ENCODE data around the gene RNF220.

- TF ChIP-seq, protein P1, sequence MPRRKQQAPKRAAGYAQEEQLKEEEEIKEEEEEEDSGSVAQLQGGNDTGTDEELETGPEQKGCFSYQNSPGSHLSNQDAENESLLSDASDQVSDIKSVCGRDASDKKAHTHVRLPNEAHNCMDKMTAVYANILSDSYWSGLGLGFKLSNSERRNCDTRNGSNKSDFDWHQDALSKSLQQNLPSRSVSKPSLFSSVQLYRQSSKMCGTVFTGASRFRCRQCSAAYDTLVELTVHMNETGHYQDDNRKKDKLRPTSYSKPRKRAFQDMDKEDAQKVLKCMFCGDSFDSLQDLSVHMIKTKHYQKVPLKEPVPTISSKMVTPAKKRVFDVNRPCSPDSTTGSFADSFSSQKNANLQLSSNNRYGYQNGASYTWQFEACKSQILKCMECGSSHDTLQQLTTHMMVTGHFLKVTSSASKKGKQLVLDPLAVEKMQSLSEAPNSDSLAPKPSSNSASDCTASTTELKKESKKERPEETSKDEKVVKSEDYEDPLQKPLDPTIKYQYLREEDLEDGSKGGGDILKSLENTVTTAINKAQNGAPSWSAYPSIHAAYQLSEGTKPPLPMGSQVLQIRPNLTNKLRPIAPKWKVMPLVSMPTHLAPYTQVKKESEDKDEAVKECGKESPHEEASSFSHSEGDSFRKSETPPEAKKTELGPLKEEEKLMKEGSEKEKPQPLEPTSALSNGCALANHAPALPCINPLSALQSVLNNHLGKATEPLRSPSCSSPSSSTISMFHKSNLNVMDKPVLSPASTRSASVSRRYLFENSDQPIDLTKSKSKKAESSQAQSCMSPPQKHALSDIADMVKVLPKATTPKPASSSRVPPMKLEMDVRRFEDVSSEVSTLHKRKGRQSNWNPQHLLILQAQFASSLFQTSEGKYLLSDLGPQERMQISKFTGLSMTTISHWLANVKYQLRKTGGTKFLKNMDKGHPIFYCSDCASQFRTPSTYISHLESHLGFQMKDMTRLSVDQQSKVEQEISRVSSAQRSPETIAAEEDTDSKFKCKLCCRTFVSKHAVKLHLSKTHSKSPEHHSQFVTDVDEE (CRISPR knock-in tag; IDR thresholded peaks at IDR 0.05), result no peak
- no peak for TF ChIP-seq RARB (CRISPR knock-in tag; IDR thresholded peaks at IDR 0.05)
These were observed 288.8 kb downstream of the RNF220 start for GRCh38 chr1:44693900-44694299.

Data from SK-N-SH treated with all-trans-retinoic acid at 6 μM for 48 hours (cell line).